ENCODE data around the gene WDR59.
A peak's percentile ranks its signal among the peaks of the same experiment; 100 is the strongest.

The WDR59 gene

DNA sequence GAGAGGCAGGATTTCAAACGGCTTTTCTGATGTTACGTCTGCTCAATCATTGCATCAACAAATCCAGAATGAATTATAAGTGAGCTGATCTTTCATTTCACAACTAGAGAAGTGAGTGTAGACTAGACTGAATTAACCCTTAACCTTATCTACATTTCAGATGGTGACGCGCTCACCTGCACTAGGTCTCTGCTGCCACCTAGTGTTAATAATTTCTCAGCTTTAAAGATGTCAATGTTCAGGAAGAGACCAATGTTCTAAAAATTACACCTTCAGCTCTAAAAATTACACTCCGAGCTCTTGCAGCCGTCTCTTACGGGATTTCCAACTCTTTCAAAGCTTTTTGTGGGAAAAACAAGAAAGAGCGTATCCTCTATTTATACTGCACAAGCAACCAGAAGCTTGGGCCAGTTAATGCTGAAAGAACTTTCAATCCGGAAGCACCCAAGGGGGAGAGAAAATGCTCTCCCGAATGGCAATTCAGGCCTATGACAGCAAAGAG lies 122.1 kb downstream of the WDR59 start:
- TF ChIP-seq, protein P1, sequence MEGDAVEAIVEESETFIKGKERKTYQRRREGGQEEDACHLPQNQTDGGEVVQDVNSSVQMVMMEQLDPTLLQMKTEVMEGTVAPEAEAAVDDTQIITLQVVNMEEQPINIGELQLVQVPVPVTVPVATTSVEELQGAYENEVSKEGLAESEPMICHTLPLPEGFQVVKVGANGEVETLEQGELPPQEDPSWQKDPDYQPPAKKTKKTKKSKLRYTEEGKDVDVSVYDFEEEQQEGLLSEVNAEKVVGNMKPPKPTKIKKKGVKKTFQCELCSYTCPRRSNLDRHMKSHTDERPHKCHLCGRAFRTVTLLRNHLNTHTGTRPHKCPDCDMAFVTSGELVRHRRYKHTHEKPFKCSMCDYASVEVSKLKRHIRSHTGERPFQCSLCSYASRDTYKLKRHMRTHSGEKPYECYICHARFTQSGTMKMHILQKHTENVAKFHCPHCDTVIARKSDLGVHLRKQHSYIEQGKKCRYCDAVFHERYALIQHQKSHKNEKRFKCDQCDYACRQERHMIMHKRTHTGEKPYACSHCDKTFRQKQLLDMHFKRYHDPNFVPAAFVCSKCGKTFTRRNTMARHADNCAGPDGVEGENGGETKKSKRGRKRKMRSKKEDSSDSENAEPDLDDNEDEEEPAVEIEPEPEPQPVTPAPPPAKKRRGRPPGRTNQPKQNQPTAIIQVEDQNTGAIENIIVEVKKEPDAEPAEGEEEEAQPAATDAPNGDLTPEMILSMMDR (IDR thresholded peaks at IDR 0.05; ENCODE audit: low read depth, low read length) = peak; percentile 57
- TF ChIP-seq, protein P2, sequence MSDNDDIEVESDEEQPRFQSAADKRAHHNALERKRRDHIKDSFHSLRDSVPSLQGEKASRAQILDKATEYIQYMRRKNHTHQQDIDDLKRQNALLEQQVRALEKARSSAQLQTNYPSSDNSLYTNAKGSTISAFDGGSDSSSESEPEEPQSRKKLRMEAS (IDR thresholded peaks at IDR 0.05; ENCODE audit: low read depth, low read length) = no peak
- TF ChIP-seq MYC (IDR thresholded peaks at IDR 0.05; ENCODE audit: low read depth, low read length) = no peak
- peak; percentile 66 for DNase-seq (ENCODE audit: low read depth)
- no peak overlapping the region for H3K4me3 ChIP-seq (ENCODE audit: low read depth, low read length)

DNA sequence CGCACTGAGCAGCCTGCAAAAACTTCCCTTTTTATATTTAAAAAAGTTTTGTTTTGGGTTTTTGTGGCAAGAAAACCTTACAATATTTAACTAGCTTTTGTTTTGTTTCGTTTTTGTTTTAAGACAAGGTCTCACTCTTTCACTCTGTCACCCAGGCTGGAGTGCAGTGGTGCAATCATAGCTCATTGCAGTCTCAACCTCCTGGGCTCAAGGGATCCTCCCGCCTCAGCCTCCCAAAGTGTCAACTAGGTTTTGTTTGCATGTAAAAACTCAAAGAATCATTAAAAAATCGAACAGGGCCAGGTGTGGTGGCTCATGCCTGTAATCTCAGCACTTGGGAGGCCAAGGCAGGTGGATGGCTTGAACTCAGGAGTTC lies 132.4 kb downstream of the WDR59 start:
- H3K4me3 ChIP-seq (ENCODE audit: low read depth, low read length) = no peak overlapping the region
- no peak for TF ChIP-seq POLR2A (IDR thresholded peaks at IDR 0.05; ENCODE audit: extremely low read depth, insufficient read length)
- TF ChIP-seq, protein P2 (IDR thresholded peaks at IDR 0.05; ENCODE audit: low read depth, low read length) = no peak
- no peak for TF ChIP-seq MYC (IDR thresholded peaks at IDR 0.05; ENCODE audit: low read depth, low read length)
- TF ChIP-seq, protein P1 (IDR thresholded peaks at IDR 0.05; ENCODE audit: low read depth, low read length) = no peak
- DNase-seq (ENCODE audit: low read depth) = no peak

DNA sequence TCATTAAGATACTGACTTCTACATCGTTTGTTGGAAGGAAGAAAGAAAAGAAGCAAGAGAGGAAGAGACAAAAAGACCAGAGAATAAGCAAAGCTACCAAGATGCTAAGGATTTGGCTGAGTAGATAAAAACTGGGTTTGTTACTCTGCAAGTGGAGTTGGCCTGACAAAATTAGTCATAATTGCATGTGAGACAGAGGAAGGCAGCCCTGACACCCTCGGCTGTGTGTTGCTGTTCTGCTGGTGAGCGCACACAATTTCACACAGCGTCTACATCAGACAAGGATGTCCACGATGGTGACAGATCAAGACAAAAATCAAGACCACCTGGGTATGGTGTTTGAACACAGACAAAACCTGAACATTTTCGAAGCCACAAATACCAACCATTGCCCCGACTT lies 134.9 kb downstream of the WDR59 start:
- no peak overlapping the region for H3K4me3 ChIP-seq (ENCODE audit: low read depth, low read length)
- TF ChIP-seq POLR2A (IDR thresholded peaks at IDR 0.05; ENCODE audit: extremely low read depth, insufficient read length) (no peak), MYC (IDR thresholded peaks at IDR 0.05; ENCODE audit: low read depth, low read length) (no peak)
- TF ChIP-seq, protein P1 (IDR thresholded peaks at IDR 0.05; ENCODE audit: low read depth, low read length) = no peak
- TF ChIP-seq, protein P2 (IDR thresholded peaks at IDR 0.05; ENCODE audit: low read depth, low read length) = no peak
- no peak for DNase-seq (ENCODE audit: low read depth)

DNA sequence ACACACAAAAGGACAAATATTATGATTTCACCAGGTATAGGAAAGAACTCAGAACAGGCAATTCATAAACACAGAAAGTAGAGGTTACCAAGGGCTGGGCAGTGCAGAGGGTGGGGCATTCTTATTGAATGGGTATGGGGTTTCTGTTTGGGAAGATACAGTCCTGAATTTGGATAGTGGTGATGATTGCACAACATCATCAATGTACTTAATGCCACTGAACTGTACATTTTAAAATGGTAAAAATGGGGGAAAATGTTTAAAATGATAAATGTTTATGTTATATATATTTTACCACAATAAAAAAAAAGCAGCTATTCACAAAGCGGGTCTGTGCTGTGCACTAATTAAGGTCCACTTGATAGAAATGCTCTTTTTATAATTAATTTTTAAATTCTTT lies 137.7 kb downstream of the WDR59 start:
- TF ChIP-seq, protein P2 (IDR thresholded peaks at IDR 0.05; ENCODE audit: low read depth, low read length) = no peak
- no peak for TF ChIP-seq POLR2A (IDR thresholded peaks at IDR 0.05; ENCODE audit: extremely low read depth, insufficient read length)
- TF ChIP-seq MYC (IDR thresholded peaks at IDR 0.05; ENCODE audit: low read depth, low read length) = no peak
- TF ChIP-seq, protein P1 (IDR thresholded peaks at IDR 0.05; ENCODE audit: low read depth, low read length) = no peak
- H3K4me3 ChIP-seq (ENCODE audit: low read depth, low read length) = no peak overlapping the region
- no peak for DNase-seq (ENCODE audit: low read depth)

DNA sequence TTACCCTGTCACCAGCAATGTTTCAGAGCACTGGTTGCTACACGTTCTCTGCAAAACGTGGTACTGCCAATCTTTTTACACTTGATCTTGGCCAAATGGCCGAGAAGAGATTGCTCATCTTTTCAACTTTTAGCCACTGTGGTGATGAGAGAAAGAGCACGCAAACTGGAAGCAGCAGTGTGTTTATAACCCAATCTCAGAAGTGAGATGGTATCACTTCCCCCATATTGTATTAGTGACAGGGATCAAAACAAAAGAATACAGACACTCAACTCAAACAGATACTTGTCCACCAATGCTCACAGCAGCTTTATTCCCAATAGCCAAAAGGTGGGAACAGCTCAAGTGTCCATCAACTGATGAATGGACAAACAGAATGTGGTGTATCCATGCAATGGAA lies 138.2 kb downstream of the WDR59 start:
- TF ChIP-seq, protein P1 (IDR thresholded peaks at IDR 0.05; ENCODE audit: low read depth, low read length) = no peak
- TF ChIP-seq POLR2A (IDR thresholded peaks at IDR 0.05; ENCODE audit: extremely low read depth, insufficient read length) = no peak
- TF ChIP-seq, protein P2 (IDR thresholded peaks at IDR 0.05; ENCODE audit: low read depth, low read length) = no peak
- no peak for TF ChIP-seq MYC (IDR thresholded peaks at IDR 0.05; ENCODE audit: low read depth, low read length)
- H3K4me3 ChIP-seq (ENCODE audit: low read depth, low read length) = no peak overlapping the region
- DNase-seq (ENCODE audit: low read depth) = no peak

Data from NB4 (cell line).